Smooth muscle cell of trachea (primary cell): Measurements from ENCODE around the gene RARS1. TPM values are rescaled to one million over a fixed set of nuclear protein-coding genes. Genes with fewer than 3 reads are reported as not detected.

Experiments used
- total RNA-seq: library from RNA; depleted of rRNA; stranded (reverse); fragments of >200 nt; gene quantifications from 2 replicates; pipeline ENCODE4 v1.2.1, GENCODE V29; 2014

RARS1 gene
- 153 and 239 TPM in 2 replicates for total RNA-seq

GRCh38 chr5:168486136-168486879 lies at the start of gene RARS1:
Gene RARS1 (plus strand): TSS chr5:168486471. CDS start chr5:168486499, 28 bp downstream.

GRCh38 chr5:168528521-168529373 lies 42.5 kb downstream of the RARS1 start, which contains the start of gene FBLL1:
Gene FBLL1 (plus strand): TSS chr5:168529305. CDS start chr5:168529505, 200 bp downstream.

Other genes starting within 250 kb of the RARS1 start
- gene WWC1, start 194.8 kb upstream of the RARS1 start, total RNA-seq, result 0.58 and 2.3 TPM in 2 replicates
- gene FBLL1, start 42.8 kb downstream of the RARS1 start, total RNA-seq, result 0.44 and 1.7 TPM in 2 replicates
- gene PANK3, start 92.9 kb downstream of the RARS1 start, total RNA-seq, result 23.7 and 30.4 TPM in 2 replicates